Panc1 (cell line): ENCODE results near the gene MYCN. TPM values are rescaled to one million over a fixed set of nuclear protein-coding genes. Genes with fewer than 3 reads are reported as not detected.

Experiments used
- ATAC-seq: fragments of 200-7000 bp; cut with Tn5 transposase; 2 replicates; pipeline ENCODE4 v1.9.1; 2020; ENCODE audit warnings: mild to moderate bottlenecking, moderate library complexity
- BruUV-seq: library from RNA; stranded (reverse); fragments of 400-500 nt; replicated peaks from 2 replicates; lab custom pipeline; 2021; lab: Mats Ljungman, UMichigan
- CTCF ChIA-PET: fragments of 300-600 bp; sonication (Branson Sonifier 250); formaldehyde crosslinking; loops from one replicate; lab custom pipeline; 2022; ENCODE audit warnings: antibody characterized with exemption; lab: Charles Lee
- POLR2A ChIA-PET: fragments of 300-600 bp; sonication (Branson Sonifier 250); formaldehyde crosslinking; loops from one replicate; lab custom pipeline; 2022; ENCODE audit warnings: antibody characterized with exemption; lab: Charles Lee
- DNase-seq: peaks from one replicate; pipeline ENCODE4 v3.0.0-alpha.2; 2010; ENCODE audit warnings: low read depth, low spot score
- H3K27ac ChIP-seq: 2 replicates; pipeline ENCODE4 v1.5.1; 2011; ENCODE audit warnings: mild to moderate bottlenecking, low read length, inconsistent platforms
- H3K27me3 ChIP-seq: fragments of 200-500 bp; sonication (Bioruptor generic); 2 replicates; pipeline ENCODE4 v1.6.0; 2014; ENCODE audit warnings: low read length, inconsistent platforms; ENCODE audit not compliant: control insufficient read depth, insufficient read depth
- H3K36me3 ChIP-seq: fragments of 200-500 bp; sonication (Bioruptor generic); 2 replicates; pipeline ENCODE4 v1.5.1; 2014; ENCODE audit warnings: inconsistent platforms, mild to moderate bottlenecking, low read length, moderate library complexity; ENCODE audit not compliant: control insufficient read depth, insufficient read depth
- H3K4me1 ChIP-seq: 2 replicates; pipeline ENCODE4 v1.5.1; 2011; ENCODE audit warnings: inconsistent platforms, mild to moderate bottlenecking, low read length, moderate library complexity; ENCODE audit not compliant: control insufficient read depth, insufficient read depth
- H3K4me3 ChIP-seq, 2 experiments: 2 replicates each; pipeline ENCODE4 v1.5.1; 2011 to 2012; ENCODE audit warnings: low read depth in 2 of 2, low read length in 2 of 2, mild to moderate bottlenecking in 2 of 2, inconsistent platforms in 1 of 2, moderate library complexity in 1 of 2
- H3K9me3 ChIP-seq: fragments of 200-500 bp; sonication (Bioruptor generic); 2 replicates; pipeline ENCODE4 v1.5.1; 2014; ENCODE audit warnings: low read depth, mild to moderate bottlenecking, inconsistent platforms, low read length, moderate library complexity; ENCODE audit not compliant: control insufficient read depth, insufficient read depth
- CTCF ChIP-seq: fragments of 450-650 bp; IDR thresholded peaks from 2 replicates; pipeline ENCODE4 v1.5.1; 2017; ENCODE audit warnings: mild to moderate bottlenecking
- POLR2AphosphoS5 ChIP-seq: IDR thresholded peaks from 2 replicates; pipeline ENCODE4 v1.6.1; 2012; ENCODE audit warnings: mild to moderate bottlenecking, low read depth, low read length, moderate library complexity
- SIN3A ChIP-seq: IDR thresholded peaks from 2 replicates; pipeline ENCODE4 v1.6.1; 2012; ENCODE audit warnings: low read depth, mild to moderate bottlenecking, low read length, moderate library complexity, borderline replicate concordance; ENCODE audit not compliant: insufficient read depth
- TCF7L2 ChIP-seq: IDR thresholded peaks from 2 replicates; pipeline ENCODE4 v1.6.1; 2011; ENCODE audit warnings: mild to moderate bottlenecking, low read depth, low read length, inconsistent platforms
- in situ Hi-C: cut with HindIII; loops from 2 replicates; pipeline ENCODE4 v1.10.0; 2016; ENCODE audit warnings: low sequenced_read_pairs, low pct_unique_long_range_greater_than_20kb
- intact Hi-C: fragments of 100-400 bp; cut with micrococcal nuclease; formaldehyde crosslinking; loops from one replicate; pipeline ENCODE4 v1.10.0; 2022; ENCODE audit not compliant: unreplicated experiment
- total RNA-seq: library from RNA; stranded (reverse); gene quantifications from one replicate; pipeline ENCODE4 v1.2.1, GENCODE V29; 2021; ENCODE audit not compliant: unreplicated experiment
- TF ChIP-seq, protein P1 (sequence below), 2 experiments: IDR thresholded peaks; 2 replicates each; pipeline ENCODE4 v1.6.1; 2011 to 2012; ENCODE audit warnings: low read depth in 2 of 2, control low read depth in 1 of 2, low read length in 1 of 2, mild to moderate bottlenecking in 1 of 2, moderate library complexity in 1 of 2; ENCODE audit not compliant: insufficient read depth in 1 of 2

The MYCN gene
- total RNA-seq, 1 experiment from 2014 or later = not detected

GRCh38 chr2:15931950-15932349 is 8.4 kb upstream of the MYCN start:
- in situ Hi-C loops = no loop called here
- ChIA-PET CTCF (no interaction called here), POLR2A (no interaction called here)

GRCh38 chr2:15932394-15933183 is 7.8 kb upstream of the MYCN start:
- no peaks in the 10 kb centered on the region for H3K4me1 ChIP-seq
- no peak overlapping the region for H3K27ac ChIP-seq
- no peaks in the 10 kb centered on the region for H3K9me3 ChIP-seq
- intact Hi-C loops (no loop called here), in situ Hi-C loops (no loop called here)
- no peak overlapping the region for H3K4me3 ChIP-seq
- no TSS peak for BruUV-seq
- no peak for DNase-seq
- ChIA-PET POLR2A (no interaction called here), CTCF (no interaction called here)
- no peak for ATAC-seq
- H3K27me3 ChIP-seq = no peaks in the 10 kb centered on the region; the same call in 1 of the 2 replicates
- TF ChIP-seq POLR2AphosphoS5 = no peak
- TF ChIP-seq TCF7L2 = no peak
- no peak for TF ChIP-seq CTCF
- no peak for TF ChIP-seq SIN3A
- TF ChIP-seq, protein P1, sequence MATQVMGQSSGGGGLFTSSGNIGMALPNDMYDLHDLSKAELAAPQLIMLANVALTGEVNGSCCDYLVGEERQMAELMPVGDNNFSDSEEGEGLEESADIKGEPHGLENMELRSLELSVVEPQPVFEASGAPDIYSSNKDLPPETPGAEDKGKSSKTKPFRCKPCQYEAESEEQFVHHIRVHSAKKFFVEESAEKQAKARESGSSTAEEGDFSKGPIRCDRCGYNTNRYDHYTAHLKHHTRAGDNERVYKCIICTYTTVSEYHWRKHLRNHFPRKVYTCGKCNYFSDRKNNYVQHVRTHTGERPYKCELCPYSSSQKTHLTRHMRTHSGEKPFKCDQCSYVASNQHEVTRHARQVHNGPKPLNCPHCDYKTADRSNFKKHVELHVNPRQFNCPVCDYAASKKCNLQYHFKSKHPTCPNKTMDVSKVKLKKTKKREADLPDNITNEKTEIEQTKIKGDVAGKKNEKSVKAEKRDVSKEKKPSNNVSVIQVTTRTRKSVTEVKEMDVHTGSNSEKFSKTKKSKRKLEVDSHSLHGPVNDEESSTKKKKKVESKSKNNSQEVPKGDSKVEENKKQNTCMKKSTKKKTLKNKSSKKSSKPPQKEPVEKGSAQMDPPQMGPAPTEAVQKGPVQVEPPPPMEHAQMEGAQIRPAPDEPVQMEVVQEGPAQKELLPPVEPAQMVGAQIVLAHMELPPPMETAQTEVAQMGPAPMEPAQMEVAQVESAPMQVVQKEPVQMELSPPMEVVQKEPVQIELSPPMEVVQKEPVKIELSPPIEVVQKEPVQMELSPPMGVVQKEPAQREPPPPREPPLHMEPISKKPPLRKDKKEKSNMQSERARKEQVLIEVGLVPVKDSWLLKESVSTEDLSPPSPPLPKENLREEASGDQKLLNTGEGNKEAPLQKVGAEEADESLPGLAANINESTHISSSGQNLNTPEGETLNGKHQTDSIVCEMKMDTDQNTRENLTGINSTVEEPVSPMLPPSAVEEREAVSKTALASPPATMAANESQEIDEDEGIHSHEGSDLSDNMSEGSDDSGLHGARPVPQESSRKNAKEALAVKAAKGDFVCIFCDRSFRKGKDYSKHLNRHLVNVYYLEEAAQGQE (IDR thresholded peaks at IDR 0.05; ENCODE audit: insufficient read depth in 1 of 2, low read depth in 2 of 2, low read length in 1 of 2) = no peak
- no peaks in the 10 kb centered on the region for H3K36me3 ChIP-seq

More at GRCh38 chr2:15931950-15932349, 8.4 kb upstream of the MYCN start:
- no TSS peak for BruUV-seq
- no peak for TF ChIP-seq TCF7L2
- TF ChIP-seq, protein P1 (IDR thresholded peaks at IDR 0.05; ENCODE audit: insufficient read depth in 1 of 2, low read depth in 2 of 2, low read length in 1 of 2) = no peak
- TF ChIP-seq SIN3A = no peak
- TF ChIP-seq POLR2AphosphoS5 = no peak
- no peak for TF ChIP-seq CTCF
- no peak overlapping the region for H3K27ac ChIP-seq
- H3K9me3 ChIP-seq = no peaks in the 10 kb centered on the region
- H3K27me3 ChIP-seq = no peaks in the 10 kb centered on the region; the same call in 1 of the 2 replicates
- ATAC-seq (no peak), DNase-seq (no peak)
- no peak overlapping the region for H3K4me3 ChIP-seq
- no peaks in the 10 kb centered on the region for H3K4me1 ChIP-seq
- intact Hi-C loops = no loop called here
- H3K36me3 ChIP-seq = no peaks in the 10 kb centered on the region
